Peyer's patch (tissue), 4 donors: ENCODE measurements around the gene TIMM10B. TPM values are rescaled to one million over a fixed set of nuclear protein-coding genes. Genes with fewer than 3 reads are reported as not detected.

Experiments used
- DNase-seq, 3 donors: peaks; one replicate each; pipeline ENCODE4 v3.0.0-alpha.2; 2017 to 2019
- H3K27ac ChIP-seq, 4 donors: fragments of 200-600 bp; sonication (generic); one replicate each; pipeline ENCODE4 v1.5.1; 2016 to 2019
- H3K27me3 ChIP-seq, 2 donors: fragments of 200-600 bp; sonication (generic); one replicate each; pipeline ENCODE4 v1.5.1; 2019
- H3K36me3 ChIP-seq, 3 donors: fragments of 200-600 bp; sonication (generic); one replicate each; pipeline ENCODE4 v1.5.1; 2016 to 2019
- H3K4me1 ChIP-seq, 4 donors: fragments of 200-600 bp; sonication (generic); one replicate each; pipeline ENCODE4 v1.5.1; 2016 to 2019
- H3K4me3 ChIP-seq, 4 donors: fragments of 200-600 bp; sonication (generic); 1 replicate in 3 of 4; 2 replicates in 1 of 4; pipeline ENCODE4 v1.5.1; 2016 to 2019; ENCODE audit warnings: mild to moderate bottlenecking in 1 of 4
- H3K9me3 ChIP-seq, 4 donors: fragments of 200-600 bp; sonication (generic); one replicate each; pipeline ENCODE4 v1.5.1; 2016 to 2019; ENCODE audit warnings: mild to moderate bottlenecking in 1 of 4
- CTCF ChIP-seq, 6 experiments: fragments of 450-650 bp in 4 of 6; fragments of 200-600 bp in 2 of 6; sonication (generic) in 1 of 6; IDR thresholded peaks; one replicate each; pipeline ENCODE4 v1.5.1; 2017 to 2019; ENCODE audit warnings: antibody characterized with exemption in 6 of 6, mild to moderate bottlenecking in 3 of 6, moderate library complexity in 1 of 6
- POLR2A ChIP-seq, 2 donors: fragments of 450-650 bp; IDR thresholded peaks; one replicate each; pipeline ENCODE4 v1.5.1; 2017; ENCODE audit warnings: antibody characterized with exemption in 2 of 2, mild to moderate bottlenecking in 2 of 2, moderate library complexity in 2 of 2
- total RNA-seq, 4 donors: library from RNA; depleted of rRNA; stranded (reverse); fragments of >200 nt; gene quantifications; one replicate each; pipeline ENCODE4 v1.1.0, GENCODE V29; 2016

Gene TIMM10B
- total RNA-seq, 4 donors from 2014 or later: 57.1 to 73.3 (median 66.6) TPM

- Histone ChIP-seq H3K4me1 (peaks cover 0 to 49% (median 9%) of the 10 kb centered on the region in 4 donors), H3K27me3 (no peaks in the 10 kb centered on the region), H3K27ac (peak within 1 kb of the TSS; percentile 81 to 99 (median 94)), H3K36me3 (peaks cover 0 to 24% (median 0%) of the 10 kb centered on the region in 3 donors), H3K9me3 (no peaks in the 10 kb centered on the region), H3K4me3 (peak within 1 kb of the TSS; percentile 74 to 95 (median 84))
- DNase-seq: peak; percentile 91 to 98 (median 97)
- TF ChIP-seq POLR2A (IDR thresholded peaks at IDR 0.05): peak; percentile 78 to 89
- TF ChIP-seq CTCF (IDR thresholded peaks at IDR 0.05): peak in 3 of 6 experiments; percentile 18 to 30 (median 21)
Measured at GRCh38 chr11:6473451-6474412, 7.6 kb upstream of the TIMM10B start, which contains the start of gene TRIM3. Gene TRIM3 (minus strand): TSS chr11:6473941. CDS start chr11:6465695, 8,246 bp downstream.

DNA sequence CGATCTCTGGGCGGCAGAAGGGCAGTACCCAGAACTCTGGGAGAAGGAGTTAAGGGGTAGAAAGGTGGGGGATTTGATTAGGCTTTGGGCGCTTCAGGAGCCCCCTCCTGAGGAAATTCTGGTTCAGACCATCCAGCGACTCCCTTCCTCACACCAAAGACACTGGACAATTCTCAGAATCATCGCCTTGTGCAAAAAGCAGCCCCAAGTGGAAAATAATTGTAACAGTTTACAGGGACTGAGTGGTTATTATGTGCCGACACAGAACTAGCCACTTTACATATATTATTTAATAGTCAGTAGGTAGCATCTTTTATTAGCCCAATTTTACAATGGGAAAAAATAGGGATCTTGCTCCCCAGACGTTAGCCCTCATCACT is 6.9 kb upstream of the TIMM10B start:
- H3K27me3 ChIP-seq: no peaks in the 10 kb centered on the region
- DNase-seq: no peak
- peak overlapping the region; percentile 81 to 99 (median 94) for H3K27ac ChIP-seq
- H3K4me3 ChIP-seq: peak overlapping the region; percentile 74 to 95 (median 84)
- no peaks in the 10 kb centered on the region for H3K9me3 ChIP-seq
- TF ChIP-seq CTCF (IDR thresholded peaks at IDR 0.05) (no peak), POLR2A (IDR thresholded peaks at IDR 0.05) (no peak)
- peaks cover 0 to 43% (median 9%) of the 10 kb centered on the region in 4 donors for H3K4me1 ChIP-seq
- H3K36me3 ChIP-seq: peaks cover 0 to 31% (median 0%) of the 10 kb centered on the region in 3 donors

- Histone ChIP-seq H3K4me3 (peak overlapping the region in 1 of 4 donors; percentile 91), H3K9me3 (no peaks in the 10 kb centered on the region), H3K4me1 (peaks cover 0 to 43% (median 8%) of the 10 kb centered on the region in 4 donors), H3K27me3 (no peaks in the 10 kb centered on the region), H3K36me3 (peaks cover 0 to 33% (median 0%) of the 10 kb centered on the region in 3 donors), H3K27ac (peak overlapping the region; percentile 81 to 99 (median 94))
- TF ChIP-seq CTCF (IDR thresholded peaks at IDR 0.05) (no peak), POLR2A (IDR thresholded peaks at IDR 0.05) (no peak)
- DNase-seq: no peak
Measured at GRCh38 chr11:6474806-6475500, 6.3 kb upstream of the TIMM10B start.

DNA sequence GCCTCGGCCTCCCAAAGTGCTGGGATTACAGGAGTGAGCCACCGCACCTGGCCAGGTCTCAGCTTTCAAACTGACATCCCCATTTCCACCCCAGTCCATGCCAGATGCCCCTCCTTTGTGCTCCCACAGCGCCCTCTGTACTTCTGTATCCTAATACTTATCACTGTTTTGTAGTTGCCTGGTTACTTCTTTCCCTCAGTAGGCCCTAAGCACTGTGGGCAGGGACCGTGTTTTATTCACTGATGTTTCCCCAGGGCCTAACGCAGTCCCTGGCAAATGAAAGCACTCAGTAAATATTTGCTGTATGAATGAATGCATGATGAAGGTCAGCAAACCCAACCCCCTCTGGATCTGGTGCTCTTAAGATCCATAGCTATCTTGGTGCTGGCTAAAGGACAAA is 5.4 kb upstream of the TIMM10B start:
- no peak for DNase-seq
- Histone ChIP-seq H3K4me1 (peaks cover 0 to 44% (median 10%) of the 10 kb centered on the region in 4 donors), H3K36me3 (peaks cover 0 to 33% (median 0%) of the 10 kb centered on the region in 3 donors), H3K9me3 (no peaks in the 10 kb centered on the region), H3K27ac (peak overlapping the region in 2 of 4 donors; percentile 69 to 98), H3K4me3 (no peak overlapping the region), H3K27me3 (no peaks in the 10 kb centered on the region)
- no peak for TF ChIP-seq CTCF (IDR thresholded peaks at IDR 0.05)
- no peak for TF ChIP-seq POLR2A (IDR thresholded peaks at IDR 0.05)

- Histone ChIP-seq H3K4me3 (no peak overlapping the region), H3K27ac (peak overlapping the region in 1 of 4 donors; percentile 69), H3K4me1 (peaks cover 0 to 44% (median 8%) of the 10 kb centered on the region in 4 donors), H3K27me3 (no peaks in the 10 kb centered on the region), H3K9me3 (no peaks in the 10 kb centered on the region), H3K36me3 (peaks cover 0 to 33% (median 0%) of the 10 kb centered on the region in 3 donors)
- no peak for DNase-seq
- no peak for TF ChIP-seq POLR2A (IDR thresholded peaks at IDR 0.05)
- TF ChIP-seq CTCF (IDR thresholded peaks at IDR 0.05): no peak
Measured at GRCh38 chr11:6476571-6476970, 4.7 kb upstream of the TIMM10B start.
